ENCODE results near the gene KLK2. TPM values are rescaled to one million over a fixed set of nuclear protein-coding genes. Genes with fewer than 3 reads are reported as not detected.

The KLK2 gene
- total and polyA plus RNA-seq, 9 donors = not detected

GRCh38 chr19:50870417-50871089, 2.7 kb upstream of the KLK2 start:
- Histone ChIP-seq H3K36me3 (no peaks in the 10 kb centered on the region), H3K27ac (no peak overlapping the region), H3K4me1 (ENCODE audit: insufficient read depth) (no peaks in the 10 kb centered on the region), H3K4me3 (no peak overlapping the region), H3K27me3 (no peaks in the 10 kb centered on the region), H3K9me3 (no peaks in the 10 kb centered on the region)
- TF ChIP-seq CTCF (IDR thresholded peaks at IDR 0.05) = no peak
- no peak for TF ChIP-seq POLR2A (IDR thresholded peaks at IDR 0.05)
- DNase-seq = no peak
- 61 to 70% (median 64%) methylated on average over 25 to 26 of the region's 26 CpGs for WGBS, 3 donors
- intact Hi-C loops (cut with DNase I) = no loop called here

GRCh38 chr19:50874211-50874610, 972 bp downstream of the KLK2 start:
- intact Hi-C loops (cut with DNase I) = no loop called here
- Histone ChIP-seq H3K27me3 (no peaks in the 10 kb centered on the region), H3K4me3 (no peak overlapping the region), H3K4me1 (ENCODE audit: insufficient read depth) (no peaks in the 10 kb centered on the region), H3K27ac (no peak overlapping the region), H3K36me3 (no peaks in the 10 kb centered on the region), H3K9me3 (no peaks in the 10 kb centered on the region)
- TF ChIP-seq POLR2A (IDR thresholded peaks at IDR 0.05) (no peak), CTCF (IDR thresholded peaks at IDR 0.05) (no peak), EP300 (IDR thresholded peaks at IDR 0.05) (no peak)
- WGBS, 3 donors = 57 to 63% (median 62%) methylated on average over 5 of the region's 5 CpGs
- no peak for DNase-seq

GRCh38 chr19:50875795-50876422, 2.7 kb downstream of the KLK2 start:
- no peaks in the 10 kb centered on the region for H3K27me3 ChIP-seq
- TF ChIP-seq EP300 (IDR thresholded peaks at IDR 0.05) = no peak
- TF ChIP-seq CTCF (IDR thresholded peaks at IDR 0.05) = no peak
- TF ChIP-seq POLR2A (IDR thresholded peaks at IDR 0.05) = no peak
- 22 to 33% (median 26%) methylated on average over 9 of the region's 9 CpGs for WGBS, 3 donors

GRCh38 chr19:50876456-50876855, 3.2 kb downstream of the KLK2 start:
- intact Hi-C loops (cut with DNase I) = no loop called here
- Histone ChIP-seq H3K9me3 (no peaks in the 10 kb centered on the region), H3K27me3 (no peaks in the 10 kb centered on the region), H3K27ac (no peak overlapping the region), H3K4me1 (ENCODE audit: insufficient read depth) (no peaks in the 10 kb centered on the region), H3K36me3 (no peaks in the 10 kb centered on the region), H3K4me3 (no peak overlapping the region)
- 19 to 33% (median 20%) methylated on average over 7 of the region's 7 CpGs for WGBS, 3 donors
- no peak for DNase-seq
- TF ChIP-seq EP300 (IDR thresholded peaks at IDR 0.05) (no peak), CTCF (IDR thresholded peaks at IDR 0.05) (no peak), POLR2A (IDR thresholded peaks at IDR 0.05) (no peak)

More at GRCh38 chr19:50875795-50876422, 2.7 kb downstream of the KLK2 start:
- DNase-seq = no peak
- H3K36me3 ChIP-seq = no peaks in the 10 kb centered on the region
- no peak overlapping the region for H3K27ac ChIP-seq
- intact Hi-C loops (cut with DNase I) = no loop called here
- no peak overlapping the region for H3K4me3 ChIP-seq
- H3K4me1 ChIP-seq (ENCODE audit: insufficient read depth) = no peaks in the 10 kb centered on the region
- H3K9me3 ChIP-seq = no peaks in the 10 kb centered on the region
